GM10248 (cell line): ENCODE measurements around the gene KHDRBS2.

Experiments
- CTCF ChIA-PET: fragments of 300-600 bp; sonication (Branson Sonifier 250); formaldehyde crosslinking; extraction: SDS; loops from one replicate; lab custom pipeline; 2021; ENCODE audit warnings: antibody characterized with exemption; lab: Yijun Ruan, JAX
- POLR2A ChIA-PET: fragments of 350-650 bp; sonication (Branson Sonifier 250); formaldehyde crosslinking; extraction: SDS; loops from one replicate; lab custom pipeline; 2020; ENCODE audit warnings: antibody characterized with exemption; lab: Yijun Ruan, JAX
- DNase-seq: peaks from one replicate; pipeline ENCODE4 v3.0.0; 2012; ENCODE audit errors: extremely low spot score
- TF ChIP-seq, protein P1 (sequence below): IDR thresholded peaks from 2 replicates; pipeline ENCODE4 v1.5.1; 2012; ENCODE audit warnings: mild to moderate bottlenecking, low read depth; ENCODE audit errors: extremely low read depth, missing control alignments, control extremely low read depth

The KHDRBS2 gene

DNA sequence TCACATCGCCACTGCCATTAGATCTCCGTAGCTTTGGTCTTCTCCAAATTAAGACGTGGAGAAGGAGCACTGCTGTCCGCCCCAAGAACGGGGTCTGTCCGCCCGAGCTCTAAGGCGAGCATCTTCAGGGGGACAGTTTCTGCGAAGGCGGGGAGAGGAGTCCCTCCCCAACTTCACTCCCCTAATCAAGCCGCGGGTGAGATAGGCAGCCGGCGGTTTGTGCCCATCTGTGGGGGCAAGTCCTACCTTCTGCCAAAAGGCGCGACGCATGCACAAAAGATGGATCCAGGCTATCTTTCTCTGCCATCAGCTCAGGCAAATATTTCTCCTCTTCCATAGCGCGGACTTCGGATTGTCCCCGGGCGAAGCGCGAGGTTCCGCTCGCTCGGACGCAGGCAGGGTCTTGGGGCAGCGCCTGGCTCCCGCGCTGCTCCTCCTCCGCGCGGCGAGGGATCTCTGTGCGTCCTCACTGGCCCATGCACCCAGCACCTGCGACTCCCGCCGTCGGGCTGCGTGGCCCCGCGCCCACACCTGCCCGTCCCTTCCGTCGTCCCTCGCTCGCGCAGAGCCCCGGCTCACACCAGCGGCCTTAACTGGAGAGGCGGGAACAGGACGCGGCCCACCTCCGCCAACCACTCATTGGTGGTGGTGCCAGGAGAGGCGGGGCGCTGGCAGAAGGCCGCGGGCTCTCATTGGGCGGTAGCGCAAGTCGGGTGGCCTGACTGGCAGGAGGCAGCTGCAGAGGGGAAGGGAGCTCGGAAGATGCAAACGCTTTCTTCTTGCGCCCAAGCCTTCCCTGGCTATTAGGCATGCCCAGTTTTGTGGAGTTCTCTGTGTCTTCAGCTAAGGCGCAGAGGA, at the start of gene KHDRBS2:
TSS of gene KHDRBS2 (minus strand) at position 614 of the 858 bp plus-strand sequence.
- TF ChIP-seq, protein P1, sequence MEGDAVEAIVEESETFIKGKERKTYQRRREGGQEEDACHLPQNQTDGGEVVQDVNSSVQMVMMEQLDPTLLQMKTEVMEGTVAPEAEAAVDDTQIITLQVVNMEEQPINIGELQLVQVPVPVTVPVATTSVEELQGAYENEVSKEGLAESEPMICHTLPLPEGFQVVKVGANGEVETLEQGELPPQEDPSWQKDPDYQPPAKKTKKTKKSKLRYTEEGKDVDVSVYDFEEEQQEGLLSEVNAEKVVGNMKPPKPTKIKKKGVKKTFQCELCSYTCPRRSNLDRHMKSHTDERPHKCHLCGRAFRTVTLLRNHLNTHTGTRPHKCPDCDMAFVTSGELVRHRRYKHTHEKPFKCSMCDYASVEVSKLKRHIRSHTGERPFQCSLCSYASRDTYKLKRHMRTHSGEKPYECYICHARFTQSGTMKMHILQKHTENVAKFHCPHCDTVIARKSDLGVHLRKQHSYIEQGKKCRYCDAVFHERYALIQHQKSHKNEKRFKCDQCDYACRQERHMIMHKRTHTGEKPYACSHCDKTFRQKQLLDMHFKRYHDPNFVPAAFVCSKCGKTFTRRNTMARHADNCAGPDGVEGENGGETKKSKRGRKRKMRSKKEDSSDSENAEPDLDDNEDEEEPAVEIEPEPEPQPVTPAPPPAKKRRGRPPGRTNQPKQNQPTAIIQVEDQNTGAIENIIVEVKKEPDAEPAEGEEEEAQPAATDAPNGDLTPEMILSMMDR = no peak
- ChIA-PET CTCF (interaction anchor here (1.2 to 3.0 kb wide), 4 partner anchors 9 to 476 kb away, joined by 4 to 17 read pairs (median 8); no protein-coding TSS in a partner anchor), POLR2A (no interaction called here)
- DNase-seq = peak; percentile 87

DNA sequence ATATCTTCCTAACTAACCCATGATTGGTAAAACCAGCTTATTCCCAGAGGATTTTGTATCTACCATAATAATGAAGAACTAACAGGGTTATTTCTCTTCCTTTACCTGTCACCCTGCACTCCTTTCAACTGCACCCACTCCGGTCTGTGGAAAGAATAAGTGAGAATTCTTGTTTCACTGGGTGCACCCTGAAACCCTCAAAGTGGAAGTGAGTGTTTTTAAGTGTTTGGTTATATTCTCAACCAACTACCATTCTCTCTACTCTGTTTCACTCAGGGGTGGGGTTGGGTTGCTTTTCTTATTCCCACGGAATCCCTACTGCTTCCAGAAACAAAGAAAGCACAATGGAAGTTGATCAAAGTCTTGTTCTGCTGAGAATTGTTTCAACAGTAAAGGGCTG, 42.6 kb upstream of the KHDRBS2 start:
- POLR2A ChIA-PET = no interaction called here
- CTCF ChIA-PET = no interaction called here
- TF ChIP-seq, protein P1 = no peak
- DNase-seq = no peak

DNA sequence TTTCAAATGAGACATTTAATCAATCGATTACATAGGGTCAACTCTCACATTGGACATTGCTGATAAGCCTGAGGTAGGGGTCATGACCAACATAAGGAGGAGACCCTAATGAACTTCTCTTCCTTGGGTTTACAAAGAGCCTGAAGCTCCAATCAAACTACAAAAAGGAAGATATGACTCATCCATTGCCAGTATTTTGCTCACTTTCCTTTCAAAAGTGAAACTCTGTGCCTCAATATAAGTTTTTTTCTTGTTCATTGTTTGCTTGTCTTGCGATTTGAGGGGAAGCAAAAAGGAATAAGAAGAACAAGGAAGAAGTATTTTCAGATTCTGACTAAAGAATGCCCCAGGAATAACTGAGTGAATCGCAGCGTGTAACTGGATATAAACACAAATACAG, 38.8 kb upstream of the KHDRBS2 start:
- TF ChIP-seq, protein P1 = no peak
- POLR2A ChIA-PET = no interaction called here
- DNase-seq = no peak
- CTCF ChIA-PET = no interaction called here

DNA sequence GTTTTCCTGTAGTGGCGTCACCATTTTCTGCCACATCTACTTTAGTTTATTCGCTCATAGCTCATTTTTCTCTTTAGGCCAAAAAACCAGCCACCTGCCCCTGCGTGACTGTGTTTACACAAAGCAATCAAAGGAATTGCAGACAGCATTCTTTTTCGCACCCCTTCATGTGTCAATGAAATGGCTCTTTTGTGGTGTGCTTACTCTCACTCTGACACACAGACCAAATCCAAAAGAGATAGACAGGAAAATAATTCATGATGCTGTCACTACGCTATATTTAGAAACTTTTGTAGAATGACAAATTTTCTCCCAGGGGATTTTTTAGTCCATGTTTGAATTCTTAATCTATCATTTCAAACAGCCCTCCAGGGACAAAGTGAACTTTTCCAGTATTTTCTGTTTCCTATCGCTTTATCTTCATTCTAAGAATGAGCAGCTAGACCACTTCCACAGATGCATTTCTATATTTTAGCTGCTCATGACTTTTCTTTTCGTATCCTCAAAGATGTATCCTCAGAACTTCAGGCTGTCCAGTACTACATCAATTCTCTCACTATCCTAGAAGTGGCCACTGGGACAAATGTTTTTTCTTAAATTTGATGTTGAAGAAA, 37.9 kb upstream of the KHDRBS2 start:
- POLR2A ChIA-PET = no interaction called here

DNA sequence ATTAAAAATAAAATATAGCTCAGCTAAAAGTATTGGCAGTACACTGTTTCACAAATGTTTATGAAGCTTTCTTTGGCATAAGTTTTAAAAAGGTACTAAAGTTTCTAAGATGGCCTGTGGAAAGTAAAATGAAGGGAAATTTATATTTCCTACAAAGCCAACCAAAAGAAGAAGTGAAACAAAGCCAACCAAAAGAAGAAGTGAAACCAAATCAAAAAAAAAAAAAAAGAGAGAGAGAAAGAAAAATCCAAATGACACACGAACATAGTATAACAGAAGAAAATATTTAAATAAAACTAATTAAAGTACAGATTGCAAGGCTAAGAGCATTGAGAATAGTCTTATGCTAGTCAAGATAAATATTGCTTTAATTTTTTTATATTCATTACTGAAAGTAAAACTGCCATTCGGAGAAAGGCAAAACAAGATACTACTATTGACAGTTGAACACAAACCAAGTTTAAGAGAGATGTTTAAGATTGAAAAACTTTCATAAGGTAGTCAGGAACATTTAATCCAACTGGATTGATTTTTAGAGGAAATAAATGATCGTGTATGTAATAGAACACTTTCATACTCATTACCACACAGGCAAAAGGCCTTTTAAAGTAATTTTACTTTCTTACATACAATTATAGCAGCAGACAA, 12.8 kb upstream of the KHDRBS2 start:
- DNase-seq = peak; percentile 22
- TF ChIP-seq, protein P1 = no peak
- POLR2A ChIA-PET = no interaction called here
- CTCF ChIA-PET = interaction anchor here (1.0 kb wide), 1 partner anchor 9 kb away, joined by 3 read pairs; no protein-coding TSS in a partner anchor

More for the DNA sequence above, 37.9 kb upstream of the KHDRBS2 start:
- CTCF ChIA-PET = no interaction called here
- no peak for DNase-seq
- TF ChIP-seq, protein P1 = no peak

DNA sequence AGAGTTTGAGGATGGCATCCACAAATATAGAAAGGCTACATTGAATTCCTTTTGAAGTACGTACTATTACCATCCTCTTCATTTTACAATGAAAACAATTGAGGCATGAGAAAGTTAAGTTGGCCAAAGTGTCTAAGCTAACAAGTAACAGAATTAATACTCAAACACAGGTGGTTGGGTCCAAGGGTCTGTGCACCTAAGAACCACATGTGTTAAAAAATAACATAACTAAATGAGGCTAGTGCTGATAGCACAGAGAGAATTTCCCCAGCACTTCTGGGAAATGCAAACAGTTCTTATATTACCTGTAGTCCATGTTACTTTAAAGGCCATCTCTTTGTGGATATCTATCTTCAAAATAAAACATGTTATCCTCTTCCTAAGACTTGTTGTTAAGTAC, 10.5 kb upstream of the KHDRBS2 start:
- POLR2A ChIA-PET = no interaction called here
- no peak for DNase-seq
- CTCF ChIA-PET = interaction anchor here (1.3 kb wide), 1 partner anchor 12 kb away, joined by 3 read pairs; no protein-coding TSS in a partner anchor
- TF ChIP-seq, protein P1 = no peak
